Calu3 (cell line): ENCODE measurements around the gene GLS. TPM values are rescaled to one million over a fixed set of nuclear protein-coding genes. Genes with fewer than 3 reads are reported as not detected.

Experiments used
- BruUV-seq: library from RNA; stranded (reverse); fragments of 400-500 nt; replicated peaks from 2 replicates; lab custom pipeline; 2021; lab: Mats Ljungman, UMichigan
- CTCF ChIA-PET: fragments of 300-600 bp; sonication (Branson Sonifier 250); formaldehyde crosslinking; loops from one replicate; lab custom pipeline; 2022; ENCODE audit warnings: antibody characterized with exemption; lab: Charles Lee
- DNase-seq: peaks from one replicate; pipeline ENCODE4 v3.0.0; 2022
- H3K27ac Mint-ChIP-seq: one replicate; pipeline ENCODE4 v1.8.0; 2022; ENCODE audit warnings: mixed read lengths; ENCODE audit not compliant: unreplicated experiment
- H3K27me3 Mint-ChIP-seq: one replicate; pipeline ENCODE4 v1.8.0; 2022; ENCODE audit warnings: mixed read lengths; ENCODE audit not compliant: unreplicated experiment
- H3K36me3 Mint-ChIP-seq: one replicate; pipeline ENCODE4 v1.8.0; 2022; ENCODE audit warnings: mild to moderate bottlenecking, moderate library complexity, mixed read lengths; ENCODE audit not compliant: insufficient read depth, unreplicated experiment
- H3K4me1 Mint-ChIP-seq: one replicate; pipeline ENCODE4 v1.8.0; 2022; ENCODE audit warnings: mild to moderate bottlenecking, low read depth, mixed read lengths; ENCODE audit not compliant: unreplicated experiment
- H3K4me3 Mint-ChIP-seq: one replicate; pipeline ENCODE4 v1.8.0; 2022; ENCODE audit warnings: mild to moderate bottlenecking, low read depth, moderate library complexity, mixed read lengths; ENCODE audit not compliant: unreplicated experiment
- H3K9me3 Mint-ChIP-seq: one replicate; pipeline ENCODE4 v1.8.0; 2022; ENCODE audit warnings: low read depth, mixed read lengths; ENCODE audit not compliant: unreplicated experiment
- CTCF ChIP-seq: fragments of 200-600 bp; IDR thresholded peaks from one replicate; pipeline ENCODE4 v1.8.0; 2022; ENCODE audit warnings: antibody characterized with exemption; ENCODE audit not compliant: unreplicated experiment
- intact Hi-C: fragments of 100-400 bp; cut with micrococcal nuclease; formaldehyde crosslinking; loops from one replicate; pipeline ENCODE4 v1.10.0; 2022; ENCODE audit not compliant: unreplicated experiment
- total RNA-seq: library from RNA; stranded (reverse); gene quantifications from 2 replicates; pipeline ENCODE4 v1.2.3, GENCODE V29; 2022

Gene GLS
- total RNA-seq, 1 experiment from 2014 or later = 115 TPM

GRCh38 chr2:190927301-190927700, 46.7 kb downstream of the GLS start:
- no TSS peak for BruUV-seq
- TF ChIP-seq CTCF = no peak
- Mint-ChIP-seq H3K36me3 (peaks cover 39% of the 10 kb centered on the region), H3K9me3 (no peaks in the 10 kb centered on the region), H3K27me3 (no peaks in the 10 kb centered on the region), H3K27ac (peak overlapping the region; percentile 23), H3K4me1 (peaks cover 38% of the 10 kb centered on the region), H3K4me3 (no peak overlapping the region)
- DNase-seq = peak; percentile 43
- intact Hi-C loops = loop anchor here (2.0 kb wide), 1 partner anchor 44 kb away; no protein-coding TSS in a partner anchor
- CTCF ChIA-PET = interaction anchor here (0.9 kb wide), 1 partner anchor 14 kb away, joined by 3 read pairs; no protein-coding TSS in a partner anchor

- no peak for DNase-seq
- intact Hi-C loops = no loop called here
- Mint-ChIP-seq H3K4me3 (no peak overlapping the region), H3K27me3 (no peaks in the 10 kb centered on the region), H3K4me1 (peaks cover 15% of the 10 kb centered on the region), H3K27ac (no peak overlapping the region), H3K9me3 (no peaks in the 10 kb centered on the region), H3K36me3 (peaks cover 25% of the 10 kb centered on the region)
- no peak for TF ChIP-seq CTCF
- BruUV-seq = no TSS peak
- CTCF ChIA-PET = no interaction called here
Observed at GRCh38 chr2:190929919-190930318, 49.3 kb downstream of the GLS start.

- Mint-ChIP-seq H3K36me3 (peaks cover 21% of the 10 kb centered on the region), H3K27ac (no peak overlapping the region), H3K27me3 (no peaks in the 10 kb centered on the region), H3K9me3 (no peaks in the 10 kb centered on the region), H3K4me1 (peaks cover 10% of the 10 kb centered on the region), H3K4me3 (no peak overlapping the region)
- BruUV-seq = no TSS peak
- intact Hi-C loops = no loop called here
- CTCF ChIA-PET = no interaction called here
- TF ChIP-seq CTCF = no peak
- no peak for DNase-seq
Observed at GRCh38 chr2:190930411-190930810, 49.8 kb downstream of the GLS start.

GRCh38 chr2:190932514-190932913, 51.9 kb downstream of the GLS start:
- TF ChIP-seq CTCF = no peak

More at GRCh38 chr2:190932514-190932913, 51.9 kb downstream of the GLS start:
- no peak for DNase-seq
- Mint-ChIP-seq H3K4me3 (no peak overlapping the region), H3K36me3 (peaks cover 21% of the 10 kb centered on the region), H3K4me1 (no peaks in the 10 kb centered on the region), H3K9me3 (no peaks in the 10 kb centered on the region), H3K27me3 (no peaks in the 10 kb centered on the region), H3K27ac (no peak overlapping the region)
- BruUV-seq = no TSS peak
- CTCF ChIA-PET = no interaction called here
- intact Hi-C loops = no loop called here
